T-cell (primary cell): ENCODE measurements around the gene PYCR2. TPM values are rescaled to one million over a fixed set of nuclear protein-coding genes. Genes with fewer than 3 reads are reported as not detected.

Source experiments
- ATAC-seq, 4 experiments: fragments of 200-7000 bp in 3 of 4; fragments of 150-1000 bp in 1 of 4; cut with Tn5 transposase; replicated peaks in 1 of 4; 1 replicate in 3 of 4; 2 replicates in 1 of 4; pipeline ENCODE4 v1.10.0; 2021; ENCODE audit warnings: moderate library complexity in 3 of 4, mild to moderate bottlenecking in 2 of 4, moderate number of reproducible peaks in 1 of 4
- CTCF ChIA-PET, 2 donors: fragments of 300-600 bp; sonication (Branson Sonifier 250); formaldehyde crosslinking; loops; one replicate each; lab custom pipeline; 2022; ENCODE audit warnings: antibody characterized with exemption in 2 of 2; lab: Charles Lee
- POLR2A ChIA-PET, 2 donors: fragments of 300-600 bp; sonication (Branson Sonifier 250); formaldehyde crosslinking; loops; one replicate each; lab custom pipeline; 2022; ENCODE audit warnings: antibody characterized with exemption in 2 of 2; lab: Charles Lee
- DNase-seq, 35 experiments: peaks; one replicate each; pipeline versions ENCODE4 v3.0.0 to v3.0.0-alpha.2; 2013 to 2023
- H3K27ac ChIP-seq: one replicate; pipeline ENCODE4 v1.5.1; 2013; ENCODE audit warnings: low read length
- H3K27me3 ChIP-seq, 2 experiments: replicated peaks in 1 of 2; 1 replicate in 1 of 2; 2 replicates in 1 of 2; pipeline versions ENCODE4 v1.6.1 to v1.7.0; 2013; ENCODE audit warnings: low read length in 1 of 2, mixed read lengths in 1 of 2; ENCODE audit not compliant: control insufficient read depth in 2 of 2, insufficient read depth in 2 of 2; ENCODE audit errors: extremely low read depth in 1 of 2
- H3K36me3 ChIP-seq, 2 donors: 1 replicate in 1 of 2; 2 replicates in 1 of 2; pipeline versions ENCODE4 v1.6.1 to v1.7.0; 2013; ENCODE audit warnings: low read length in 1 of 2; ENCODE audit not compliant: control insufficient read depth in 2 of 2, insufficient read depth in 1 of 2; ENCODE audit errors: extremely low read depth in 1 of 2
- H3K4me1 ChIP-seq, 2 experiments: 1 replicate in 1 of 2; 2 replicates in 1 of 2; pipeline versions ENCODE4 v1.6.1 to v1.7.0; 2013; ENCODE audit warnings: low read length in 2 of 2, mixed read lengths in 1 of 2; ENCODE audit not compliant: insufficient read depth in 2 of 2, control insufficient read depth in 1 of 2; ENCODE audit errors: extremely low read depth in 1 of 2
- H3K4me3 ChIP-seq, 2 donors: 1 replicate in 1 of 2; 2 replicates in 1 of 2; pipeline versions ENCODE4 v1.5.1 to v1.7.0; 2013; ENCODE audit warnings: mild to moderate bottlenecking in 2 of 2, low read length in 1 of 2, moderate library complexity in 1 of 2; ENCODE audit not compliant: control insufficient read depth in 1 of 2; ENCODE audit errors: extremely low read depth in 1 of 2
- H3K9me3 ChIP-seq: 2 replicates; pipeline ENCODE4 v1.7.0; 2013
- H3K27ac Mint-ChIP-seq, 2 donors: one replicate each; pipeline ENCODE4 v1.8.0; 2020 to 2021; ENCODE audit warnings: mild to moderate bottlenecking in 2 of 2, mixed read lengths in 2 of 2
- H3K27me3 Mint-ChIP-seq, 2 donors: one replicate each; pipeline ENCODE4 v1.8.0; 2021 to 2022; ENCODE audit warnings: mixed read lengths in 2 of 2
- H3K36me3 Mint-ChIP-seq: one replicate; pipeline ENCODE4 v1.8.0; 2021; ENCODE audit warnings: mixed read lengths
- H3K4me1 Mint-ChIP-seq, 3 donors: one replicate each; pipeline ENCODE4 v1.8.0; 2020 to 2022; ENCODE audit warnings: mixed read lengths in 3 of 3, mild to moderate bottlenecking in 1 of 3
- H3K4me3 Mint-ChIP-seq, 3 donors: one replicate each; pipeline ENCODE4 v1.8.0; 2020 to 2022; ENCODE audit warnings: mild to moderate bottlenecking in 3 of 3, mixed read lengths in 3 of 3, moderate library complexity in 3 of 3
- H3K9me3 Mint-ChIP-seq, 3 donors: one replicate each; pipeline ENCODE4 v1.8.0; 2020 to 2022; ENCODE audit warnings: mixed read lengths in 3 of 3
- WGBS: methylation state at CpG from one replicate; pipeline ENCODE4 v1.1.5; 2013; ENCODE audit warnings: missing lambda C conversion rate; ENCODE audit not compliant: insufficient coverage; 5-methylcytosine and 5-hydroxymethylcytosine counted together
- total RNA-seq, 35 experiments: library from RNA in 6 of 35; stranded (reverse) in 6 of 35; fragments of 120-200 nt in 1 of 35; gene quantifications; one replicate each; pipeline versions ENCODE4 v1.2.1 to v1.2.4 and lab custom pipeline; 2013 to 2026

The PYCR2 gene
- total RNA-seq, 5 donors from 2014 or later (not counting 1 experiment from before 2014, with no cell fraction given), result 54.4 to 138 (median 126) TPM

DNA sequence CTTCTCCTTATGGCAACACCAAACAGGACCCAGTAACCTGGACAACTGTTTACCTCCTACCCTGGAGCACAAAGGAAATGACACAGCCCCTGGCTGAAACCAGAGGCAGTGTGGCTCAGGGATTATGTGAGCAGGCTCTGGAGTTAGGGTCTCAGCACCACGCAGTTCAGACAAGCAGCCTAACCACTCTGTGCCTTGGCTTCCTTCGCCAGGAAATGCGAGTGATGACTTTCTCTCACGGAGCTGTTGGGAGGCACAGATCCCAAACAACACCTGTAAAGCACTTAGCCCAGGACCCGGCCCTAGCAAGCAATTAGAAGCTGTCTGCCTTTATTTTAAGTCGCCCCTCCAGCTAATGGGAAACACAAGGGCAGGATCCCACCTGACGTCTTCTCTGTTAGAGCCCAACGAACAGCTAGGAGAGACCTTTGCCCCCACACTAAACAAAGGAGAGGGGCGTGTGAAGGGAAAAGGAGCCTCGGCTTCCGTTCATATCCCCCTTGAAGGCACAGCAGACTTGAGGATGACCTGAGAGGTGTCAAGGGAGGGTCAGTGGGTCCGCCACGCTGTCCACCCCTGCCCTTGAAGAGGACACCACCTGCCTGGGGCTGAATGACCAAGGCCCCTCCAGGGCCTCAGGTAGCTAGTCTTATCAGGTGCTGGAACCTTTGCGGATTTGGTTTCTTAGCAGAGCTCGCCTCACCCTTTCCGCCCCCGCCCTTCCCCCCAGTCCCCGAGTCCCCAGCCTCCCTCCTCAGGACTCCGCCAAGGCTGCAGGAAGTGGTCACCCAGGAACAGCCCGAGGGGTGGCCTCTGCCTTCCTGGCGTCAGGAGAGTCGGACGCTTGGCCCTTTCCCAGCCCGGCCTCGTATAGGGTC lies 42.7 kb downstream of the PYCR2 start:
- 18% methylated on average over 7 of the region's 25 CpGs for WGBS
- Mint-ChIP-seq H3K9me3 (no peaks in the 10 kb centered on the region), H3K27me3 (no peaks in the 10 kb centered on the region), H3K36me3 (peaks cover 18% of the 10 kb centered on the region), H3K4me1 (peaks cover 55 to 59% (median 58%) of the 10 kb centered on the region in 3 donors), H3K27ac (peak overlapping the region; percentile 93), H3K4me3 (peak overlapping the region; percentile 87 to 95 (median 91))
- Histone ChIP-seq H3K27ac (peak overlapping the region; percentile 80), H3K36me3 (peaks cover under 1 to 28% of the 10 kb centered on the region in 2 donors), H3K9me3 (no peaks in the 10 kb centered on the region), H3K4me3 (peak overlapping the region; percentile 86 to 100), H3K27me3 (no peaks in the 10 kb centered on the region), H3K4me1 (peaks cover 40 to 63% of the 10 kb centered on the region in 2 experiments)
- ChIA-PET CTCF (interaction anchor here (0.9 to 4.6 kb wide), 13 partner anchors 15 to 106 kb away, joined by 3 to 18 read pairs (median 4); partner anchors contain the start of genes PYCR2 (in 1 of the 2) and SRP9 (in 1 of the 2)), POLR2A (interaction anchor here (0.9 to 1.5 kb wide), 4 partner anchors 9 to 103 kb away, joined by 3 to 7 read pairs (median 4); partner anchors contain the start of gene PYCR2 (in 1 of the 2))
- peak; percentile 31 to 62 (median 52) for ATAC-seq
- DNase-seq, result peak in 27 of 35 experiments; percentile 25 to 64 (median 40)

DNA sequence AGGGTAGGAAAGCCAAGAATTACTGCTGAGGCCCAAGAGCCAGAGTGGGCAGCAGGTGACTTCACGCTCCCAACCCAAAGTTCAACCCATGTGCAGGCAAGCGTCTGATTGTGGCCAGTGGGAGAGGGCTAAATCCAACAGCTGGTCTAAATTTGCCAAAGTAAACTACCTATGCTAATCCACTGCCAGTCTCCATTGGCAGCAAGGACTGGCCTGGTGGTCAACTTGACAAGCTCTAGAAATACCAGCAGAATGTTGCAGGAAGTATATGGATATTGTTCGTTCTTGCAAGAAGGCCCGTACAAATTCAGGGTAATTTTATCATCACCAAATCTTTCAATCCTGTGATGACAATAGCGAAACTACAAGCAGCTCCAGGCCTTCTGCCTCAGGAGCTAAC lies 43.4 kb downstream of the PYCR2 start:
- Histone ChIP-seq H3K4me3 (peak overlapping the region; percentile 86 to 100), H3K4me1 (peaks cover 44 to 70% of the 10 kb centered on the region in 2 experiments), H3K27me3 (no peaks in the 10 kb centered on the region), H3K27ac (peak overlapping the region; percentile 80), H3K9me3 (no peaks in the 10 kb centered on the region), H3K36me3 (peaks cover 2 to 34% of the 10 kb centered on the region in 2 donors)
- ATAC-seq, result peak in 1 of 4 experiments; percentile 1
- H3K27ac Mint-ChIP-seq, result peak overlapping the region; percentile 93
- H3K9me3 Mint-ChIP-seq, result no peaks in the 10 kb centered on the region
- peaks cover 20% of the 10 kb centered on the region for H3K36me3 Mint-ChIP-seq
- CTCF ChIA-PET, result interaction anchor here (0.6 to 4.6 kb wide), 6 partner anchors 16 to 103 kb away, joined by 3 to 18 read pairs (median 4); partner anchors contain the start of genes PYCR2 (in 1 of the 2) and SRP9 (in 1 of the 2)
- no peaks in the 10 kb centered on the region for H3K27me3 Mint-ChIP-seq
- H3K4me3 Mint-ChIP-seq, result peak overlapping the region; percentile 87 to 95 (median 91)
- DNase-seq, result no peak
- H3K4me1 Mint-ChIP-seq, result peaks cover 62 to 65% (median 65%) of the 10 kb centered on the region in 3 donors
- 33% methylated on average over 3 of the region's 5 CpGs for WGBS
- POLR2A ChIA-PET, result interaction anchor here (0.7 to 1.5 kb wide), 4 partner anchors 10 to 102 kb away, joined by 3 to 7 read pairs (median 4); partner anchors contain the start of gene PYCR2 (in 1 of the 2)

DNA sequence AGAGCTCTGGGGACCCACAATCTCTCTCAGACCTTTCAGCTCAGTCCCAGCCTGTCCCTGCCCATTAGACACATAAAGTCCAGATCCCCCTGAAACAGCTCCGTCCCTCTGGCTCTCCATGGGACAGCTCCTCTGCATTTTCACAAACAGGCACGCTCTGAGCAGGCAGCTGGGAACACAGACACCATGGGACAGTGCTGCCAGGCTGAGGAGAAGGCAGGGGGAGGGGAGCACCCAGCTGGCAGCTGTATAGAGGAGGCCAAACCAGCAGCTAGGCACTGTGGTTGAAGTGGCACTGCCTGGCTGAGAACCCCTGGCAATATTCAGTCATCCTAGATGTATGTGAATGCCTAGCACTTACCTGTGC lies 43.8 kb downstream of the PYCR2 start:
- peak overlapping the region; percentile 93 for H3K27ac Mint-ChIP-seq
- ATAC-seq (no peak), DNase-seq (no peak)
- CTCF ChIA-PET, result interaction anchor here (0.6 to 4.6 kb wide), 6 partner anchors 17 to 103 kb away, joined by 3 to 18 read pairs (median 4); partner anchors contain the start of genes PYCR2 (in 1 of the 2) and SRP9 (in 1 of the 2)
- peaks cover 20% of the 10 kb centered on the region for H3K36me3 Mint-ChIP-seq
- 60% methylated on average over 2 of the region's 2 CpGs for WGBS
- H3K4me1 ChIP-seq, result peaks cover 44 to 75% of the 10 kb centered on the region in 2 experiments
- H3K9me3 Mint-ChIP-seq, result no peaks in the 10 kb centered on the region
- peak overlapping the region; percentile 80 for H3K27ac ChIP-seq
- peaks cover 66 to 70% (median 69%) of the 10 kb centered on the region in 3 donors for H3K4me1 Mint-ChIP-seq
- H3K4me3 Mint-ChIP-seq, result peak overlapping the region; percentile 87 to 95 (median 91)
- peak overlapping the region; percentile 86 to 100 for H3K4me3 ChIP-seq
- H3K27me3 ChIP-seq, result no peaks in the 10 kb centered on the region
- H3K36me3 ChIP-seq, result peaks cover 2 to 38% of the 10 kb centered on the region in 2 donors
- no peaks in the 10 kb centered on the region for H3K27me3 Mint-ChIP-seq
- no peaks in the 10 kb centered on the region for H3K9me3 ChIP-seq
- POLR2A ChIA-PET, result interaction anchor here in 1 of 2 donors (0.7 to 1.5 kb wide), 2 partner anchors 14 to 44 kb away, joined by 3 to 4 read pairs; partner anchors contain the start of gene PYCR2

DNA sequence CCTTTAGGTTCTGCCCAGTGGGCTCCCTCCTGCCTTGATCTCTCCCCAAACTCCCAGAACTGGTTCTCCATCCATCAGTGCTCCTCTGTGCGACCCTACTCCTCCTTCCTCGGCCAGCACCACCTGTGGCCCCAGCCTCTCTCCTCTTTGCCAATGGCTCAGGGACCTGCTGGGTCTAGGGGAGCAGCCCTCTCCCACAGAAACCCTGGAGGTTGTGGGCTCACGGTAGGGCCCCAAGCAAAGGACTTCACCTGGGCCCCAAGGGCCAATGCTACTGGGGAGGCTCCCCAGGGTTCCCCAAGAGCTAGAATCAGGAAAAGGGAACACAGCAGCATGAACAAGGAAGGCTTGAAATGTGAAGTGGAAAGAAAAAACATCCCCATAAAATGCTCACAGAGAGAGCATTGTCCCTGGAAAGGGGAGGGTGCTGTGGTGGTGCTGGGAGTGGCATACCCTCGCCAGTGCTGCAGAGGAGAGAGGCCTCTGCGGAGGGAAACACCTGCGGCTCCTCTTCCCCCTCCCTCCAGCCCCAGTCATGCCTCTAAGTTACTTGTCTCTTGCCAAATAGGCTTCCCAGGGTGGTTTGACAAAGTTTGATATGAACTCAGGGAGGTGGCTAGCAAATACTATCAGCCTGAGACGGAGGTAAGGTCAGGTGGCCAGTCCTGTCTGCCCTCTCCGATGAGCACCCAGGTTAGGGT lies 44.4 kb downstream of the PYCR2 start:
- ChIA-PET POLR2A (no interaction called here), CTCF (interaction anchor here in 1 of 2 donors (0.9 kb wide), 1 partner anchor 100 kb away, joined by 4 read pairs; no protein-coding TSS in a partner anchor)
- WGBS, result 43% methylated on average over 2 of the region's 8 CpGs
- Histone ChIP-seq H3K27me3 (no peaks in the 10 kb centered on the region), H3K27ac (peak overlapping the region; percentile 80), H3K4me1 (peaks cover 44 to 80% of the 10 kb centered on the region in 2 experiments), H3K4me3 (peak overlapping the region; percentile 86 to 100), H3K36me3 (peaks cover 2 to 43% of the 10 kb centered on the region in 2 donors), H3K9me3 (no peaks in the 10 kb centered on the region)
- Mint-ChIP-seq H3K36me3 (peaks cover 20% of the 10 kb centered on the region), H3K4me1 (peaks cover 72 to 74% (median 74%) of the 10 kb centered on the region in 3 donors), H3K27ac (peak overlapping the region; percentile 93), H3K4me3 (peak overlapping the region; percentile 87 to 95 (median 91)), H3K9me3 (no peaks in the 10 kb centered on the region), H3K27me3 (no peaks in the 10 kb centered on the region)
- peak in 2 of 4 experiments; percentile 41 to 64 for ATAC-seq
- peak in 16 of 35 experiments; percentile 27 to 61 (median 42) for DNase-seq

DNA sequence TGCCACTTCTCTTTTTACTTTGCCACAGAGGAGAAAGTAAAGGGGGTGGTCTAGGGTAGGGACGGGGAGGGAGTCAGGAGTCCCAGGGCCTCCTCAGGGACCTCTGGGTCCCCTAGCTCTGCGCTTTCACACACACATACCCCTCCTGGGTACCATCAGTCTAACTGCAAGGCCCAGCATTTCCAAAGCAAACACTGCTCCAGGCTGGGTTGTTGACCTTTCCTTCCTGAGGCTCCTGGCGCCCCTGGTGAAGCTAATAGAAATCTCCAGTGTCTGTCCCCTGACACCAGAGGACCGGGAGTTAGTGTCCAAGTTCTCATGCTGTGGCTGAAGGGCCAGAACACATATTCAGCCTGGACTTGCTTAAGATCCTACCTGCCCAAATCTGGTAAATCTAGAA lies 45.8 kb downstream of the PYCR2 start:
- peak overlapping the region; percentile 93 for H3K27ac Mint-ChIP-seq
- no peaks in the 10 kb centered on the region for H3K9me3 ChIP-seq
- peak overlapping the region in 1 of 2 donors; percentile 86 for H3K4me3 ChIP-seq
- POLR2A ChIA-PET, result interaction anchor here in 1 of 2 donors (0.7 kb wide), 1 partner anchor 430 kb away, joined by 8 read pairs; no protein-coding TSS in a partner anchor
- CTCF ChIA-PET, result interaction anchor here in 1 of 2 donors (1.1 kb wide), 1 partner anchor 33 kb away, joined by 4 read pairs; no protein-coding TSS in a partner anchor
- ATAC-seq, result no peak
- H3K27ac ChIP-seq, result peak overlapping the region; percentile 26
- no peaks in the 10 kb centered on the region for H3K9me3 Mint-ChIP-seq
- WGBS, result 100% methylated on average over 3 of the region's 4 CpGs
- H3K36me3 ChIP-seq, result peaks cover 9 to 57% of the 10 kb centered on the region in 2 donors
- H3K4me1 Mint-ChIP-seq, result peaks cover 74 to 80% (median 74%) of the 10 kb centered on the region in 3 donors
- peaks cover 44 to 86% of the 10 kb centered on the region in 2 experiments for H3K4me1 ChIP-seq
- no peaks in the 10 kb centered on the region for H3K27me3 ChIP-seq
- DNase-seq, result no peak
- peaks cover 28% of the 10 kb centered on the region for H3K36me3 Mint-ChIP-seq
- H3K27me3 Mint-ChIP-seq, result no peaks in the 10 kb centered on the region
- peak overlapping the region; percentile 41 to 91 (median 87) for H3K4me3 Mint-ChIP-seq
